Measurements from ENCODE around the gene FRG2B. TPM values are rescaled to one million over a fixed set of nuclear protein-coding genes. Genes with fewer than 3 reads are reported as not detected.

Gene FRG2B
- total and polyA plus RNA-seq, 2 of the 13 experiments (the other 11 are each of a cell fraction or from before 2014, with no cell fraction given) = not detected

Other genes with a start within 250 kb of the FRG2B start
- 0.49 and 0.52 TPM in 2 replicates for gene PAOX, start 247.5 kb downstream of the FRG2B start, total RNA-seq (2016; rRNA removed; fragmentation: Illumina TruSeq; extraction: Trizol)
- gene PAOX, start 247.5 kb downstream of the FRG2B start, polyA plus RNA-seq (2011; rRNA removed) = 0.77 and 1.1 TPM in 2 replicates
- 29.9 and 42.0 TPM in 2 replicates for gene MTG1, start 232.6 kb downstream of the FRG2B start, total RNA-seq (2016; rRNA removed; fragmentation: Illumina TruSeq; extraction: Trizol)
- 103 and 108 TPM in 2 replicates for gene MTG1, start 232.6 kb downstream of the FRG2B start, polyA plus RNA-seq (2011; rRNA removed)
- not detected in 2 replicates for gene SPRN, start 202.2 kb downstream of the FRG2B start, total RNA-seq (2016; rRNA removed; fragmentation: Illumina TruSeq; extraction: Trizol)
- not detected in 2 replicates for gene SPRN, start 202.2 kb downstream of the FRG2B start, polyA plus RNA-seq (2011; rRNA removed)
- gene SCART1, start 172.8 kb downstream of the FRG2B start, total RNA-seq (2016; rRNA removed; fragmentation: Illumina TruSeq; extraction: Trizol) = 0.32 and 0.46 TPM in 2 replicates
- 1.1 and 1.4 TPM in 2 replicates for gene SCART1, start 172.8 kb downstream of the FRG2B start, polyA plus RNA-seq (2011; rRNA removed)
- gene CYP2E1, start 99.4 kb downstream of the FRG2B start, total RNA-seq (2016; rRNA removed; fragmentation: Illumina TruSeq; extraction: Trizol) = 0.27 TPM in 1 of 2 replicates, not detected in the other
- gene CYP2E1, start 99.4 kb downstream of the FRG2B start, polyA plus RNA-seq (2011; rRNA removed) = 0.63 and 0.74 TPM in 2 replicates
- not detected in 2 replicates for gene SYCE1, start 61.2 kb downstream of the FRG2B start, total RNA-seq (2016; rRNA removed; fragmentation: Illumina TruSeq; extraction: Trizol)
- not detected in 2 replicates for gene SYCE1, start 61.2 kb downstream of the FRG2B start, polyA plus RNA-seq (2011; rRNA removed)

Measured in HepG2 (cell line).